ENCODE data around the gene CIB4. TPM values are rescaled to one million over a fixed set of nuclear protein-coding genes. Genes with fewer than 3 reads are reported as not detected.

The CIB4 gene
- total RNA-seq, 1 donor from 2014 or later: not detected

GRCh38 chr2:26572591-26572990 is 68.6 kb downstream of the CIB4 start:
- peaks cover 1% of the 10 kb centered on the region for H3K4me1 Mint-ChIP-seq
- no peak for TF ChIP-seq CTCF (conservative IDR thresholded peaks at IDR 0.05)
- peaks cover 28% of the 10 kb centered on the region for H3K27me3 Mint-ChIP-seq (ENCODE audit: low read depth)
- H3K9me3 Mint-ChIP-seq: no peaks in the 10 kb centered on the region
- H3K36me3 Mint-ChIP-seq (ENCODE audit: low read depth): no peaks in the 10 kb centered on the region
- H3K4me3 Mint-ChIP-seq: no peak overlapping the region
- H3K27ac Mint-ChIP-seq (ENCODE audit: unreplicated experiment): no peak overlapping the region
- DNase-seq (ENCODE audit: low read depth, low spot score): no peak

GRCh38 chr2:26571316-26571715 is 69.8 kb downstream of the CIB4 start:
- H3K4me1 Mint-ChIP-seq: no peaks in the 10 kb centered on the region
- TF ChIP-seq CTCF (conservative IDR thresholded peaks at IDR 0.05): no peak
- no peak for DNase-seq (ENCODE audit: low read depth, low spot score)
- H3K9me3 Mint-ChIP-seq: no peaks in the 10 kb centered on the region
- no peaks in the 10 kb centered on the region for H3K36me3 Mint-ChIP-seq (ENCODE audit: low read depth)
- no peak overlapping the region for H3K27ac Mint-ChIP-seq (ENCODE audit: unreplicated experiment)
- H3K27me3 Mint-ChIP-seq (ENCODE audit: low read depth): peaks cover 32% of the 10 kb centered on the region
- H3K4me3 Mint-ChIP-seq: no peak overlapping the region

- H3K27ac Mint-ChIP-seq (ENCODE audit: unreplicated experiment): no peak overlapping the region
- H3K36me3 Mint-ChIP-seq (ENCODE audit: low read depth): no peaks in the 10 kb centered on the region
- H3K4me3 Mint-ChIP-seq: no peak overlapping the region
- no peak for DNase-seq (ENCODE audit: low read depth, low spot score)
- H3K4me1 Mint-ChIP-seq: no peaks in the 10 kb centered on the region
- no peaks in the 10 kb centered on the region for H3K9me3 Mint-ChIP-seq
- no peak for TF ChIP-seq CTCF (conservative IDR thresholded peaks at IDR 0.05)
- peaks cover 35% of the 10 kb centered on the region for H3K27me3 Mint-ChIP-seq (ENCODE audit: low read depth)
Measured at GRCh38 chr2:26570083-26570430, 71.1 kb downstream of the CIB4 start.

GRCh38 chr2:26569216-26570082 is 71.7 kb downstream of the CIB4 start:
- TF ChIP-seq CTCF (conservative IDR thresholded peaks at IDR 0.05): no peak
- H3K9me3 Mint-ChIP-seq: no peaks in the 10 kb centered on the region
- peaks cover 37% of the 10 kb centered on the region for H3K27me3 Mint-ChIP-seq (ENCODE audit: low read depth)

GRCh38 chr2:26568076-26568890 is 72.9 kb downstream of the CIB4 start:
- Mint-ChIP-seq H3K36me3 (ENCODE audit: low read depth) (no peaks in the 10 kb centered on the region), H3K4me1 (no peaks in the 10 kb centered on the region), H3K4me3 (no peak overlapping the region), H3K9me3 (no peaks in the 10 kb centered on the region), H3K27me3 (ENCODE audit: low read depth) (peaks cover 38% of the 10 kb centered on the region), H3K27ac (ENCODE audit: unreplicated experiment) (peak overlapping the region; percentile 44)
- DNase-seq (ENCODE audit: low read depth, low spot score): no peak
- no peak for TF ChIP-seq CTCF (conservative IDR thresholded peaks at IDR 0.05)

More at GRCh38 chr2:26569216-26570082, 71.7 kb downstream of the CIB4 start:
- no peak overlapping the region for H3K4me3 Mint-ChIP-seq
- no peaks in the 10 kb centered on the region for H3K36me3 Mint-ChIP-seq (ENCODE audit: low read depth)
- H3K4me1 Mint-ChIP-seq: no peaks in the 10 kb centered on the region
- no peak overlapping the region for H3K27ac Mint-ChIP-seq (ENCODE audit: unreplicated experiment)
- no peak for DNase-seq (ENCODE audit: low read depth, low spot score)

Measured in neural crest cell (in vitro differentiated cells).